ENCODE data around the gene FBN1. TPM values are rescaled to one million over a fixed set of nuclear protein-coding genes. Genes with fewer than 3 reads are reported as not detected.

FBN1 gene
- total RNA-seq, 2 experiments from 2014 or later, result 1.3 to 1.7 TPM

DNA sequence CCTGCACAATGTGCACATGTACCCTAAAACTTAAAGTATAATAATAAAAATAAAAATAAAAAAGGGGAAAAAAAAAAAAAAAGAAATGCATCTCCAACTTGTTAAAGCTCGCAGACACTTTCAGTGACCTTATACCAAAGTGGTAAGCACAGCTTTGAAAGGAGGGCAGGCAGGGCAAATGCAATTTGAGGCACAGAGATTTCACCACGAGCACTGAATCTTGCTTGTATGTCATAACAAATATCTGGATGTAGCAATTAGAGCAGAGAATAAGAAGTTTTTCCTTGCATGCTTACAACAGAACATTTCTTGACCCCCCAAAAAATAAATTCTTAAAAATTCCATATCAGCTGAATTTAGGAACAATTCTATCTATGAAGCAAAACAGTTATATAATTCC lies 66.5 kb downstream of the FBN1 start:
- Mint-ChIP-seq H3K9me3 (no peaks in the 10 kb centered on the region), H3K4me3 (no peak overlapping the region), H3K4me1 (no peaks in the 10 kb centered on the region), H3K36me3 (ENCODE audit: low read depth) (no peaks in the 10 kb centered on the region), H3K27me3 (no peaks in the 10 kb centered on the region), H3K27ac (no peak overlapping the region)
- DNase-seq, result no peak
- POLR2A ChIA-PET, result no interaction called here
- CTCF ChIA-PET, result interaction anchor here (0.9 kb wide), 1 partner anchor 9 kb away, joined by 3 read pairs; no protein-coding TSS in a partner anchor

DNA sequence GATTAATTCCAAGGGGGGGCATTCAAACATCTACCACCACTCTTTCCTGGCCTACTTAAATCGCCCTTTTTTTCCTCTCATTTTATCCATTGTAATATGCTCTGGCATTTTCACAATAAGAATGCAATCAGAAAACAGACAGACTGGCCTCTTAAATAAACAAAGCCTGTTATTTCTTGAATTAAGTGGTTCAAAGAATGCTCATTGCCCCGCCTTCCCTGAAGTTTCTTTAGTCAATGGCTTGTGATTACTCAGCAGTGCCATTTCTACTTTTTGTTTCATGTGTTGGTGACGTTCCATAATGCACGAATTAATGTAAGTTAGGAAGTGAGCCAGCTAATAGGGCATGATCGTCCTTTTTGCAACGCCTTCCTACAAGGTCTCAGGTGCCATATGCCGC lies 68.0 kb downstream of the FBN1 start:
- no peak for DNase-seq
- CTCF ChIA-PET, result no interaction called here
- no peaks in the 10 kb centered on the region for H3K4me1 Mint-ChIP-seq
- POLR2A ChIA-PET, result no interaction called here
- no peaks in the 10 kb centered on the region for H3K9me3 Mint-ChIP-seq
- no peaks in the 10 kb centered on the region for H3K36me3 Mint-ChIP-seq (ENCODE audit: low read depth)
- H3K27ac Mint-ChIP-seq, result no peak overlapping the region
- H3K4me3 Mint-ChIP-seq, result no peak overlapping the region
- peaks cover 4% of the 10 kb centered on the region for H3K27me3 Mint-ChIP-seq

DNA sequence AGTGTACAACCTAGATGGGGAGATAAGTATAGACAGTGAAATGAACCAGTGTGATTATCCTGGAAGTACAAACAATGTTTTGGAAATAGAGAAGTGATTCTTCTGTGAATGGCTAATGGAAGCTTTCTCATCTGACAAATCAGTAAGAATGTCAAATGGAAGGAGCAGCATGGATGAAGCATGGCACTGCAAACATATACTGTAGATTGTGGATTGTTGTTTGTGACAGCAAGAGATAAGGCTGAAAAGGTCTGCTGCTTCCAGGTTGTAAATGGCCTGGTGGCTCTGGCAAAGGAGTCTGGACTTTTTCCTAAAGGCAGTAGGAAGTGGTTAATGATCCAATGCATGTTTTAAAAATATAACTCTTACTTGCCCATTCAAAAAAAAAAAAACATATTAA lies 71.3 kb downstream of the FBN1 start:
- H3K27ac Mint-ChIP-seq, result no peak overlapping the region
- no peaks in the 10 kb centered on the region for H3K36me3 Mint-ChIP-seq (ENCODE audit: low read depth)
- H3K27me3 Mint-ChIP-seq, result peaks cover 4% of the 10 kb centered on the region
- no peaks in the 10 kb centered on the region for H3K9me3 Mint-ChIP-seq
- no peak for DNase-seq
- ChIA-PET POLR2A (no interaction called here), CTCF (no interaction called here)
- H3K4me1 Mint-ChIP-seq, result no peaks in the 10 kb centered on the region
- no peak overlapping the region for H3K4me3 Mint-ChIP-seq

DNA sequence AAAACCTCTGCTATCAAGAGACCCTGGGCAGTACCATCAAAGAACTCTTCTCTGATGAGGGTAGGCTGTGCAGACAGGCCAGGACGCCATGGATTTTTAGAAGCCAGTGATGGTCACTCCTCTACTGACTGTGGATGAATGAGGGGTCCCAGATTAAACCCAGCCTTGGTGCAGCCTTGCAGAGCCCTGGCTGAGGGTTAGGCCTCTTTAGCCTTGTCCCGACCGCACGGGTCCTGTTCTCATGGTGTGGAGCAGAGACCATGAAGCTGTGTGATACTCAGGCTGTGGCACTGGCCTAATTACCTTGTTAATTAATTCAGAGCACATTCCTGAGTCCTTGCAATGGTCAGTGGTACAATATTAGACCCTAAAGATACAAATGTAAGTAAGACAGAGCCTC lies 71.7 kb downstream of the FBN1 start:
- Mint-ChIP-seq H3K27ac (no peak overlapping the region), H3K9me3 (no peaks in the 10 kb centered on the region), H3K4me1 (no peaks in the 10 kb centered on the region), H3K36me3 (ENCODE audit: low read depth) (no peaks in the 10 kb centered on the region), H3K4me3 (no peak overlapping the region), H3K27me3 (peaks cover 4% of the 10 kb centered on the region)
- POLR2A ChIA-PET, result no interaction called here
- CTCF ChIA-PET, result no interaction called here
- DNase-seq, result no peak

DNA sequence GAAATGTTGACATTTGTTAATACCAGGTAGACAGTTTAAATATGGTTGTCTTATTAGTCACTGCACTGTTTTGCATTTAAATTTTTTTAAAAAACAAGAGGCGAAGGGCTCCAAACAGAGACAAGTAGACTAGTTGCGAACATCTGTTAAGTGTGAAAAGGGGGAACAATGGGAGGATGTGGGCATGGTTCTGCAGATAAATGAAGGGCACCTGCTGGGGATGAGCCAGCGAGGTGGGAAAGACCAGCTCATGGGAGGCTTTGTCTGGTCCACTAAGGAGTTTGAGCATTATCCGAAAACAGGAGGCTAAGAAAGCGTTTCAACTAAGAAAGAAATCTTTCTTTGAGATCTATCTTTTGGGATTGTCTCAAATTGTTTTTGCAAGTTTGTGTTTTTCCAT lies 72.7 kb downstream of the FBN1 start:
- ChIA-PET POLR2A (no interaction called here), CTCF (no interaction called here)
- H3K27me3 Mint-ChIP-seq, result peaks cover 8% of the 10 kb centered on the region
- no peak overlapping the region for H3K4me3 Mint-ChIP-seq
- no peaks in the 10 kb centered on the region for H3K9me3 Mint-ChIP-seq
- H3K27ac Mint-ChIP-seq, result no peak overlapping the region
- H3K4me1 Mint-ChIP-seq, result no peaks in the 10 kb centered on the region
- DNase-seq, result no peak
- no peaks in the 10 kb centered on the region for H3K36me3 Mint-ChIP-seq (ENCODE audit: low read depth)

DNA sequence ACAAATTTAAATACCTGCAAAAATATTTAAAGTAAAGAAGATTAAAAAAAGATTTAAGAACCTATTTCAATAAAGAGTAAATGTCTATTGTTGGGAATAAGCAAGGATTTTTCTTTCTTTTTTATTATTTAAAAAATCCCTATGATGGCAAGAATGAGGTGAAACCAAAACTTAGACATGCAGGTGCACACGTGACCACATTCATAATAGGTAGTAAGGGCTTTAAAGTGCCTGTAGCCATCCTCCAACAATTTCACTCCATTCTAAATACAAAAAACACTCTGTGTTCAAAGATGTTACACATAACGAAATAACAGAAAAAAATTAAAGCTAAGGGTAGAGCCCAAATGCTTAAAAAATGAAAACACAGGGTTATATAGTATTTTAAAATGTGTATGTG lies 74.0 kb downstream of the FBN1 start:
- DNase-seq, result no peak
- Mint-ChIP-seq H3K4me1 (no peaks in the 10 kb centered on the region), H3K9me3 (no peaks in the 10 kb centered on the region), H3K27me3 (peaks cover 10% of the 10 kb centered on the region), H3K27ac (no peak overlapping the region), H3K4me3 (no peak overlapping the region), H3K36me3 (ENCODE audit: low read depth) (no peaks in the 10 kb centered on the region)
- POLR2A ChIA-PET, result no interaction called here
- CTCF ChIA-PET, result no interaction called here

DNA sequence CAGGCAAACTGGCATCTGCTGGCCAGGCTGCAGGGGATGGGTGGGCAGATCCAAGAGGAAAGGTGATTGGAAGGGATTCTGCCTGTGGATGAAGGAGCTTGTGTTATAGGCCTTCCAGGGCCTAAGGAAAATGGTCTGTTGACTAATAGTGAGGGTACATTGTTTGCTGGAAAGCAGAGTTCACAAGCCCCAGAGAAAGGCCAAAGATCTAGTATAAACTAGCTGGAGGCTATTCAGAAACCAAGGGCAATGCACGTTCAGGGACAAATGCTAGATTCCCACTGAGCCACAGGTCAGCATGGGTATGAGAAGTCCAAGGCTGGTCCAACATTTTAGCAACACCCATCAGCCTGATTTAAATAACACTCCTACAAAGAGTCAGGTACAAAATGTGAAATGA lies 74.7 kb downstream of the FBN1 start:
- no peak for DNase-seq
- Mint-ChIP-seq H3K4me1 (no peaks in the 10 kb centered on the region), H3K36me3 (ENCODE audit: low read depth) (no peaks in the 10 kb centered on the region), H3K4me3 (no peak overlapping the region), H3K9me3 (no peaks in the 10 kb centered on the region), H3K27ac (no peak overlapping the region), H3K27me3 (peaks cover 12% of the 10 kb centered on the region)
- ChIA-PET CTCF (no interaction called here), POLR2A (no interaction called here)

DNA sequence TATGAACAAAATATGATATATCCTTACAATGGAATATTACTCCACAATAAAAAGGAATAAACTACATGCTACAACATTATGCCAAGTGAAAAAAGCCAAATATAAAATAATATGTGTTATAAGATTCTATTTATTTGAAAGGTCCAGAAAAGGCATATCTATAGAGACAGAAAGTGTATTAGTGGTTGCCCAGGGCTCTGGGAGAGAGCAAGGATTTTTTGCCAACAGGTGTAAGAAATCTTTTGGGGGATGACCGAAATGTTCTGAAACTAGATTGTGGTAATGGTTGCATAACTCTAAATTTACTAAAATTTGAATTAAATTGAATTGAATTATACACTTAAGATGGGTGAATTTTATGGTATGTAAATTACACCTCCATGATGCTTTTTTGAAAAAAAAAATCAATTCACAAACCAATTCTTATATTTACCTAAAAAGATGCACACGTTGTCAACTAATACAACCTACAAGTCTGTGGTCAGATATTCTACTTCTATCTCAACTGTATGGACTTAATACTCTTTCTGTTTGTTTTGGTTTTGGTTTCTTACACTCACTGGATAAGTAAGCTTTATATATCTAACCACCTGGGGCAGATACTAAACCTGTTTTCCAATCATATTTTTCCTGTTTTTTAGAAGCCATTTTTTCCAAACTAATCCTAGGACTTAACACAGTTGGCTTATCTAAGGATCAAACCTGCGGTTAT lies 75.8 kb downstream of the FBN1 start:
- ChIA-PET POLR2A (no interaction called here), CTCF (no interaction called here)
- H3K27ac Mint-ChIP-seq, result no peak overlapping the region
- no peaks in the 10 kb centered on the region for H3K9me3 Mint-ChIP-seq
- DNase-seq, result no peak
- peaks cover 12% of the 10 kb centered on the region for H3K27me3 Mint-ChIP-seq
- H3K4me1 Mint-ChIP-seq, result no peaks in the 10 kb centered on the region
- H3K4me3 Mint-ChIP-seq, result no peak overlapping the region
- H3K36me3 Mint-ChIP-seq (ENCODE audit: low read depth), result no peaks in the 10 kb centered on the region

DNA sequence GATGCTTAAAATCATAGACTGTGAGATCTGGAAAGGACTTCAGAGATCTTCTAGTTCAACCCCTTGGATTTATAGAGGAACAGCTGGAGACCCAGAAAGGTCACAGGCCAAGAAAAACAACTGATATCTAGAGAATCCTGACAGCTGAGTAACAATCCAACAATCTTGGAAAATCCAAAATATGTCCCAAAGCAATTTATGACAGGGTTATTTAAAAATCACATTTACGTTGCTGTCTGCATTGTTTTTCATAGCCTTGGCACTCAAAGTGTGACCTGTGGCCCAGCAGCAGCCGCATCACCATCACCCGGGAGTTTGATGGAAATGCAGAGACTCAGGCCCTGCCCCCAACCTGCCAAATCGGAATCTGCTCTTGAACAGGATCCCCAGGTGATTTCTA lies 78.8 kb downstream of the FBN1 start:
- POLR2A ChIA-PET, result no interaction called here

DNA sequence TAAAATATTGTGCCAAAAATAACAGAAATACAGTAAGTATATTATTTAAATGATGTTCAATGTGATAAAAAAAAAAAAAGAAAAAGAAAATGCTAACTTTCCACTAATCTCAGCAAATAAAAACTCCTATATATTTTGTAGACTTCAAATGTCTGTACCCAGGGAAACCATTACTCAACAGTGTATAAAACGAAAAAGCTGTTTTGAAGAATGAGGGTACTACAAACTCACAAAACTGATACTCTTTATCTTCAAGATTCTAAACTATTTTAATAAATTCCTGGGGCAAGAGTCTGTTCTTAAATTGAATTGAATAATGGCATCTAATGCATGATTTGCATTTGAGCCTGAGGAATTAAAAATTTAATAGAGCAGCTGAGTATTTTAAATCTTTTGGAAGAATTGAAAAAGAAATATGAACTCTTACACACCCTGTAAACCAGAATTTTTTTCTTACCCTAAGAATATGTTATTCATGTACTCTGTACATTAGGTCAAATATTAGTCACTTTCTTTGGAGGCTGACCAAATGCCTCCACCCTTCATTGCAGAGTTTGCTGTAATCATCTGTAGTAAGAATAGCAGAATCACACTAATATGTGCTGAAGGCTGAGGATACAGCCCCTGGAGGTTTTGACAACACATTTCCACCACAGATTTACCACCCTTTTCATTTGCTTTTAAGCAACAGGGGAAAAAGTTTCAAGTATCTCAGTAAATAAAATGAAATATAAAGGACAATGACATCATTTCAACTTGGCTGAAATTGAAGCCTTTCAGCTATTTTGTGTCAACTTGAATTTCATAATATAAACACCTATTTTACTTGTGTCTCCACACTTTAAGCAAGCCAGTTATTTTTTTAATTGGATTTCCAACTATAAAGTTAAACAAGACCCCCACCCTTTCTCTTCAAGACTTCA lies 79.7 kb downstream of the FBN1 start:
- Mint-ChIP-seq H3K36me3 (ENCODE audit: low read depth) (no peaks in the 10 kb centered on the region), H3K27ac (no peak overlapping the region), H3K4me3 (no peak overlapping the region), H3K27me3 (peaks cover 8% of the 10 kb centered on the region), H3K4me1 (no peaks in the 10 kb centered on the region), H3K9me3 (no peaks in the 10 kb centered on the region)
- no peak for DNase-seq
- POLR2A ChIA-PET, result no interaction called here
- CTCF ChIA-PET, result no interaction called here

More for the DNA sequence above, 78.8 kb downstream of the FBN1 start:
- no peak for DNase-seq
- CTCF ChIA-PET, result no interaction called here
- Mint-ChIP-seq H3K36me3 (ENCODE audit: low read depth) (no peaks in the 10 kb centered on the region), H3K27me3 (peaks cover 8% of the 10 kb centered on the region), H3K9me3 (no peaks in the 10 kb centered on the region), H3K27ac (no peak overlapping the region), H3K4me3 (no peak overlapping the region), H3K4me1 (no peaks in the 10 kb centered on the region)

DNA sequence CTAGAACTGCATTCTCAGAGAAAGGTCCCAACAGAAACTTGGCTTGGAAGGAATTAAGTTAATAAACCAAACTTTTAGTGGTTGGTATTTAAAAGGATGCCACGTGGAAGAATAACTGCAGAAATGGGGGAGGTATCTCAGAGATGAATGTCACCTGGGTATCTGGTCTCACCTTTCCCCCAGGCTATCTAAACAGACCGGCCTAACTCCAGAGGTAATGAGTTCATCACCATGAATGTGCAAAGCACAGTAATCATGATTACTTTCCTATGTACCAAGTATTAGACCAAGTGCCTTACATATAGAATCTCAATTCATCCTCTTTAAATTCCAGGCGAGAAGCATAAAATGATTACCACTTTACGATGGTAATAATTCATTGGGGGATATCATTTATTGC lies 80.8 kb downstream of the FBN1 start:
- H3K4me1 Mint-ChIP-seq, result no peaks in the 10 kb centered on the region
- no peaks in the 10 kb centered on the region for H3K9me3 Mint-ChIP-seq
- H3K4me3 Mint-ChIP-seq, result no peak overlapping the region
- H3K27ac Mint-ChIP-seq, result no peak overlapping the region
- no peak for DNase-seq
- H3K36me3 Mint-ChIP-seq (ENCODE audit: low read depth), result no peaks in the 10 kb centered on the region
- H3K27me3 Mint-ChIP-seq, result peaks cover 8% of the 10 kb centered on the region
- ChIA-PET POLR2A (no interaction called here), CTCF (no interaction called here)

DNA sequence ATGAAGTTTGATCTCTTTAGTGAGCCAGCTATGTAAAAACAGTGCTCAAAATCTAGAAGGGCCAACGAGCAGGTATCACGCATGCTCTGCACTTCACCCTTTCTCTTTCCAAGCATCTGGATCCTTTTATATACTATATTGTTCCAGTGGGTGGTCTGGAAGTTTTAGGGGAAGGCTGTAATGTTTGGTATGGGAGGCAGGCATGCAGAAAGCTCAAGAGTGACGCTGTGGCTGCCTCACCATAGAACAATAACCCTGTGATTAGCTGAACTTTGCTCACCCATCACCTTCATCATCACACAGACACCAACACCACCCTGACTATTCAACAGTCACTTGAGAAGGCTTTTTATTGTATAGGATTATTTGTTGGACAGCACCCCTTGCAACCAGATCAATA lies 81.6 kb downstream of the FBN1 start:
- Mint-ChIP-seq H3K4me1 (no peaks in the 10 kb centered on the region), H3K36me3 (ENCODE audit: low read depth) (no peaks in the 10 kb centered on the region)

DNA sequence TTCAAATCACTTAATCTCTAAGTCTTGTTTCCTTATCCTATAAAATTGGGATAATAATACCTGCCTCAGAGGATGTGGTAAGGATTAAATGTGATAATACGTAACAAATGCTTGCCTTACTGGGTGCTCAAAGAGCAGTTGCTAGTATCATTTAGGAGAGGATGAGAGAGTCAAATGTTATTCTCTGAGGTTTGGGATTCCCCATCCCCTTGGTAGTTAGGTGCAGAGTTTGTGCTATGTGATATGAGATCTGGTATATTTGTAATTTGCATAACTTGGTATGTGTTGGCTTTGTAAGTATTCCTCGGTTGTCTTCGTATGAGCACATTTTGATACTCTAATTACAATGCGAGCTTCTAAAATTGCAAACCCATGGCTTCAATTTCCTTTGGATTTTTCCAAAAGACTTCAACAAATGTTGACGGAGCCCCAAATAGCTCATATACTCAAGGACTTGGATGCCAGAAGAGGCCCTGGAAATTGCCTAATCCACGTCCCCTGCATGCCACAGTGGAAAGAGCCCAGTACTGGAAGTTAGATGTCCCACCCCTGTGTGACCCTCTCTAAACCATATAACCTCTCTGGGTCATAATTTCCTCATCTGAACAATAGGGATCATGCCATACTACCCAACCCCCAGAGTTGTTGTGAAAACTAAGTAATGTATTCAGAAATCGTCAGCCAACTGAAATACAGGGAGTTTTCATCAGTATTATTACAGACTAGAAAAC lies 85.0 kb downstream of the FBN1 start:
- no peak for DNase-seq
- H3K27ac Mint-ChIP-seq, result no peak overlapping the region
- no peaks in the 10 kb centered on the region for H3K9me3 Mint-ChIP-seq
- ChIA-PET CTCF (no interaction called here), POLR2A (no interaction called here)
- H3K36me3 Mint-ChIP-seq (ENCODE audit: low read depth), result no peaks in the 10 kb centered on the region
- H3K27me3 Mint-ChIP-seq, result peaks cover 3% of the 10 kb centered on the region
- H3K4me1 Mint-ChIP-seq, result no peaks in the 10 kb centered on the region
- H3K4me3 Mint-ChIP-seq, result no peak overlapping the region

More for the DNA sequence above, 81.6 kb downstream of the FBN1 start:
- ChIA-PET CTCF (no interaction called here), POLR2A (no interaction called here)
- H3K27me3 Mint-ChIP-seq, result peaks cover 8% of the 10 kb centered on the region
- no peak overlapping the region for H3K4me3 Mint-ChIP-seq
- no peak for DNase-seq
- H3K27ac Mint-ChIP-seq, result no peak overlapping the region
- H3K9me3 Mint-ChIP-seq, result no peaks in the 10 kb centered on the region

Data from activated CD4-positive, alpha-beta memory T cell treated with anti-CD3 and anti-CD28 coated beads, Interleukin-2, amount 10 ng/mL, durations not matched to agents 7 days and 5 days (primary cell).